HG03432 (cell line): ENCODE data around the gene S1PR5.
"Not testable (repeated sequence)": the region's sequence is repeated elsewhere in the genome, so short reads cannot be mapped to it uniquely, and the experiment has no call there.

Source experiments
- ATAC-seq: cut with Tn5 transposase; IDR thresholded peaks from one replicate; pipeline ENCODE4 v1.9.1; 2021; ENCODE audit warnings: mild to moderate bottlenecking, moderate library complexity; ENCODE audit not compliant: unreplicated experiment

Gene S1PR5

GRCh38 chr19:10517361-10517759 lies at the start of gene S1PR5:
TSS of gene S1PR5 (minus strand) at chr19:10517447. CDS start at chr19:10515011, 2,436 bp downstream.
- no peak for ATAC-seq

GRCh38 chr19:10566658-10567410 lies 49.6 kb upstream of the S1PR5 start:
- no peak for ATAC-seq

DNA sequence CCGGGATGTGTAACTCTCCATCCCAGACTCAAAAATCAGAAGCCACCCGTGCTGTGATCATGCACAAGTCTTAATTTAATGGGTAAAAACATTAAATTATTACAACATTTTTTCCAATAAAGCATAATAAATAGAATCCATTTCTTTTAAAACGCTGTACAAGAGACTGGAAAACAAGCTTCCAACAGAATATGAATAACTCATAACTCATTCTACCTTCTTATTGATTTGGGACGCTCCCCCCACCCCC lies 49.1 kb upstream of the S1PR5 start:
- no peak for ATAC-seq

- peak; percentile 54 for ATAC-seq
Measured at GRCh38 chr19:10565567-10566407, 48.5 kb upstream of the S1PR5 start, which contains the start of gene KRI1. TSS of gene KRI1 (minus strand) at chr19:10566010. CDS start at chr19:10565999, 11 bp downstream.

GRCh38 chr19:10565028-10565566 lies 47.9 kb upstream of the S1PR5 start:
- ATAC-seq = no peak

DNA sequence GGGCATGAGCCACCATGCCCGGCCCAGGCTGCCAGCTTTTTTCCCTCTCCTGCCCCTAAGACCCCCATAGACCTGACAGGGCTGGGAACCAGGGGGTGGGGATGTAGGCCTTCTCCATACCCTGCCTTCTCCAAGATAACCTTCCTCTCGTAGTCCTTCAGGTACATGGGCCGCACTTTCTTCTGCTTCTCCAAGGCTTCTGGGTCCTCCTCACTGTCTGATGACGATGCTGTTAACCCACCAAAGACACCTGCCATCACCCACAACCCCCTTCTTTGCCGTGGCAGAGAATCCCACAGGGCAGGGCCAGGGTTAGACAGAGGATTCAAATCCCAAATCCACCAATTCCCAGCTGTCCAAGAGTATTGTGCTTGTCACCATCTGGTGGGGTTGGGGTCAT lies 45.4 kb upstream of the S1PR5 start:
- no peak for ATAC-seq

DNA sequence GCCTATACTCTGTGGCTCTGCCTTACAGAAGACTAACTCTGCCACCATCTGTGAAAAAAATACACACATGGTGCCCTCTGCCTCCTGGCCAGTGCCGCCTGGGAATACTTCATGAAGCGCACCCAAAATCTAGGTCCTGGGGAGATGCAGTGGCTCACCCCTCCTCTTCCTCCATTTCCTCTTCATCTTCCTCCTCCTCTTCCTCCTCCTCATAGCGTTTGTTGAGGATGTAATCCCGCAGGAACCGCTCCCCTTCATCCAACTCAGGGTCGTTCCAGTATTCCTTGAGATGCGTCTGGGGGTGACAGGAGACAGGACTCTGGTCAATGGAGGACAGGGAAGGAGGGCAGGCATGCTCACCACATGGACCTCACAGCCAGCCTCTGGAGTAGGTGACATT lies 42.9 kb upstream of the S1PR5 start:
- ATAC-seq = no peak

GRCh38 chr19:10557603-10558197 lies 40.5 kb upstream of the S1PR5 start:
- ATAC-seq = no peak

DNA sequence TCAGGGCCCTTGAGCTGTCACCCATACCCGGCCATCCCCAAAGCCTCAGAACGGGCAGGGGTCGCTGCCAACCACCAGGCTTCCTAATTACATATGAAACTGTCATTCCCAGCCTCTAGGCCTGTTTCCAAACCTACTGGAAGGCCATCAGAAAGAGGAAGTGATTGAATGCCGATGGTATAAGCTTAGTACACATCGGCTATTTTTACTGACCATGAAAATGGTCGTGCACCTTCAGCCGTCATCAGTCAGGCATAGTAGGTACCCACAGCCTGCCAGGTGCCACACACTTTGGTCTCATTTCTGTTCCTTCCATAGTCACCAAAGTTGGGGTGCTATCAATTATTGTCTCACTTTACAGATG lies 38.3 kb upstream of the S1PR5 start:
- no peak for ATAC-seq

DNA sequence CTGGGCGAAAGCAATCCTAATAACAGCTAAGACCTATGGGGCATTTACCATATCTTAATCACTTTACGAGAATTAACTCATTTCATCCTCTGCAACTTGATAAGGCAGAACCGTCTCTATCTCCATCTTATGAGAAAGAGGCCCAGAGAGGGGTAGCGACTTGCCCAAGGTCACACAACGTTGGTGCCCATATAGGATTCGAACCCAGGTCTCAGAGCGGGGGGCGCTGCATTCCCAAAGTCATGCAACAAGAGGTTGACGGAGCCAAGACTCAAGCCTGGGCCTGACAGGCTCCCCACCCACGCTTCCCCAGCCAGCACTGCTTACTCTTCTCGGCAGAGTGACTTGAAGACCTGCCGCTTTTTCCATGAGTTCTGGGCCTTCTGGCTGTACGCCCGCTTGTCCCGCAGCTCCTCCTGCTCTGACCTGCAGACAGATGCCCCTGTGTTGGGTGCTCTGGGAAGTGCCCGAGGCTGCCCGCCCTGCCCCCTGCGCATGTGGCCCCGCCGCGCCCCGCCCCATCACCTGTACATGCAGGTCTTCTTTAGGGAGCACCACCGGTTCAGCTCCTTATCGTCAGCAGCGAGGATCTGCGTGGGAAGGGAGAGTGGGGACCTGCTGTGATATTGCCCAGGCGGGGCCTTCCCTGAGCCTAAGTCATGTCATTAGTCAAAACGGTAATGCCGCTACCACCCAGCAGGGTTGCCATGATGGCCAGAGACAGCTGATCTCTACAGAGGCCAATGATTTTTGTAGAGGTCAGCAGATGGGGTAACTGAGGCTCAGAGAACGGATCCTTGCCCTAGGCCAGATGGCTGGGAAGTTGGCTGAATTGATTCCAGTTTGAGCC lies 37.7 kb upstream of the S1PR5 start:
- ATAC-seq = no peak

GRCh38 chr19:10553943-10554381 lies 36.7 kb upstream of the S1PR5 start:
- peak; percentile 52 for ATAC-seq

GRCh38 chr19:10553087-10553667 lies 35.9 kb upstream of the S1PR5 start:
- ATAC-seq = no peak

- ATAC-seq = no peak
Measured at GRCh38 chr19:10552510-10553053, 35.3 kb upstream of the S1PR5 start.

DNA sequence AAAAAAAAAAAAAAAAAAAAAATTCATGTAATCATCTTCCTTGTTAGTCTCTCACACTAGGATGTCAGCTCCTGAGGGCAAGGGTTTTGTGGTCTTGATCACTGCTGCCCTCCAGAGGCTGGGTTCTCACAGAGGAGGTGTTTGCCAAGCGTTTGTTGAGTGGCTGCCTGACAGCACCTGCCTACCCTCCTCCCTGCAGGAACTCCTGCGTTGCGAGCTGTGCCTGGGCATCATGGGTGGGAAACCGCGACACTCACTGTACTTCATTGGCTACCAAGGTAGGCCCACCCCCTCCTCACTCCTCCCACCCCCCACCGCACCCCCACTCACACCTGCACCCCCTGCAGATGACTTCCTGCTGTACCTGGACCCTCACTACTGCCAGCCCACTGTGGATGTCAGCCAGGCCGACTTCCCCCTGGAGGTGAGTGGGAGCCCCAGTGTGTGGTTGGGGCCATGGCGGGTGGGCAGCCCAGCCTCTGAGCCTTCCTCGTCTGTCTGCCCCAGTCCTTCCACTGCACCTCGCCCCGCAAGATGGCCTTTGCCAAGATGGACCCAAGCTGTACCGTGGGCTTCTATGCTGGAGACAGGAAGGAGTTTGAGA lies 34.6 kb upstream of the S1PR5 start:
- ATAC-seq = no peak

- ATAC-seq = not testable (repeated sequence)
Measured at GRCh38 chr19:10551006-10551405, 33.8 kb upstream of the S1PR5 start.

- no peak for ATAC-seq
Measured at GRCh38 chr19:10550336-10550735, 33.1 kb upstream of the S1PR5 start.

DNA sequence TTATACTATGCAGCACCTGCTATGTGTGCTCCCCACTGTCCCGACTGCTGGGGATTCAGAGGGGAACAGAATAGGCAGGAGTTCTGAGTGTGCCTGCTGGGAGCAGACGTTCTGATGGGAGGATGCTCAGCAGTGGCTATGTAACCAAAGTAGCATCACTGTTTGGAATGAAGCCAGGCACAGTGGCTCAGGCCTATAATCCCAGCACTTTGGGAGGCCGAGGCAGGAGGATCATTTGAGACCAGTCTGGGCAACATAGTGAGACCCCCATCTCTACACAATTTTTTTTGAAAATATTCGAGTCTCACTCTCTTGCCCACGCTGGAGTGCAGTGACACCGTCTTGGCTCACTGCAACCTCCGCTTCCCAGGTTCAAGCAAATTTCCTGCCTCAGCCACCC lies 32.5 kb upstream of the S1PR5 start:
- no peak for ATAC-seq

DNA sequence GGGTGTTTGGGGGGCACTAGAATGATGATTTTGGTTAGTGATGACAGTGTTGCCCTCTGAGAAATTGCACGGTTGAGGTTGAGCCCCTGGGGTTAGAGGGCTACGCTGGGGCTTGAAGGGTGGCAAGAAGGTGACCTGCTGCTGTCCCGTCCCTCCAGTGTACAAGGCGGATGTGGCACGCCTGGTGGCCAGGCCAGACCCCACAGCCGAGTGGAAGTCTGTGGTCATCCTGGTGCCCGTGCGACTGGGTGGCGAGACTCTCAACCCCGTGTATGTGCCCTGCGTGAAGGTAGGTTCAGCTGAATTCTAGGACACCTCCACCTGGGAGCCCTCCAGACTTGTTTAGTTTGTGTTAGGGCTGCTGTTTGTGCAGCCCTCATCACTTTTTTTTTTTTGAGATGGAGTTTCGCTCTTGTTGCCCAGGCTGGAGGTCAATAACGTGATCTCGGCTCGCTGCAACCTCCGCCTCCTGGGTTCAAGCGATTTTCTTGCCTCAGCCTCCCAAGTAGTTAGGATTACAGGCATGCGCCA lies 31.6 kb upstream of the S1PR5 start:
- no peak for ATAC-seq

- ATAC-seq = no peak
Measured at GRCh38 chr19:10546817-10547216, 29.6 kb upstream of the S1PR5 start.
